Anterior cingulate cortex (tissue), 58 donors: ENCODE data around the gene EMSY.
"Not testable (repeated sequence)": the region's sequence is repeated elsewhere in the genome, so short reads cannot be mapped to it uniquely, and the experiment has no call there.

ENCODE experiments used
- DNase-seq, 58 donors: peaks; one replicate each; lab custom pipeline; 2025; lab: John Stamatoyannopoulos, UW

EMSY gene

GRCh38 chr11:76444384-76445120 lies at the start of gene EMSY:
TSS of gene EMSY (plus strand) at chr11:76445018. CDS start at chr11:76446939, 1,921 bp downstream.
- DNase-seq, result peak; percentile 84 to 99 (median 98)

GRCh38 chr11:76395296-76395695 lies 49.5 kb upstream of the EMSY start:
- no peak for DNase-seq

GRCh38 chr11:76397383-76397782 lies 47.4 kb upstream of the EMSY start:
- DNase-seq, result no peak

GRCh38 chr11:76400967-76401366 lies 43.9 kb upstream of the EMSY start:
- no peak for DNase-seq

GRCh38 chr11:76401484-76401883 lies 43.3 kb upstream of the EMSY start:
- DNase-seq, result not testable (repeated sequence)

- no peak for DNase-seq
These were observed 38.5 kb upstream of the EMSY start for GRCh38 chr11:76406359-76406758.

- DNase-seq, result no peak
These were observed 36.5 kb upstream of the EMSY start for GRCh38 chr11:76408171-76408965.

GRCh38 chr11:76410851-76411357 lies 33.9 kb upstream of the EMSY start:
- peak in 1 of 58 donors; percentile 2 for DNase-seq

- DNase-seq, result no peak
These were observed 29.7 kb upstream of the EMSY start for GRCh38 chr11:76415073-76415472.

- DNase-seq, result no peak
These were observed 24.9 kb upstream of the EMSY start for GRCh38 chr11:76419896-76420295.

- no peak for DNase-seq
These were observed 20.4 kb upstream of the EMSY start for GRCh38 chr11:76424379-76424778.

GRCh38 chr11:76424891-76425290 lies 19.9 kb upstream of the EMSY start:
- DNase-seq, result no peak

GRCh38 chr11:76426660-76427059 lies 18.2 kb upstream of the EMSY start:
- no peak for DNase-seq

- no peak for DNase-seq
These were observed 8.8 kb upstream of the EMSY start for GRCh38 chr11:76436020-76436419.

GRCh38 chr11:76443268-76443980 lies 1.4 kb upstream of the EMSY start:
- no peak for DNase-seq

- DNase-seq, result no peak
These were observed 794 bp upstream of the EMSY start for GRCh38 chr11:76444065-76444383.

- peak in 57 of 58 donors; percentile 15 to 81 (median 59) for DNase-seq
These were observed 585 bp downstream of the EMSY start for GRCh38 chr11:76445121-76446084.

- no peak for DNase-seq
These were observed 3.7 kb downstream of the EMSY start for GRCh38 chr11:76448506-76448905.

GRCh38 chr11:76453248-76453647 lies 8.4 kb downstream of the EMSY start:
- DNase-seq, result no peak

- DNase-seq, result no peak
These were observed 10.5 kb downstream of the EMSY start for GRCh38 chr11:76455331-76455730.
